Natural killer cell (primary cell): Measurements from ENCODE around the gene GBE1. TPM values are rescaled to one million over a fixed set of nuclear protein-coding genes. Genes with fewer than 3 reads are reported as not detected.

ENCODE experiments used
- ATAC-seq, 3 donors: fragments of 150-1000 bp in 2 of 3; fragments of 200-7000 bp in 1 of 3; cut with Tn5 transposase; 1 replicate in 1 of 3; 2 replicates in 2 of 3; pipeline ENCODE4 v1.10.0; 2021; ENCODE audit warnings: mild to moderate bottlenecking in 2 of 3, moderate library complexity in 2 of 3
- DNase-seq, 2 donors: peaks; one replicate each; pipeline versions ENCODE4 v3.0.0 to v3.0.0-alpha.2; 2013 to 2021; ENCODE audit warnings: mixed read lengths in 1 of 2
- H3K27ac ChIP-seq: one replicate; pipeline ENCODE4 v1.5.1; 2013; ENCODE audit warnings: mild to moderate bottlenecking, low read length
- H3K27me3 ChIP-seq: one replicate; pipeline ENCODE4 v1.6.1; 2013; ENCODE audit warnings: low read length; ENCODE audit not compliant: control insufficient read depth, insufficient read depth
- H3K36me3 ChIP-seq: one replicate; pipeline ENCODE4 v1.6.1; 2013; ENCODE audit warnings: low read length; ENCODE audit not compliant: control insufficient read depth, insufficient read depth
- H3K4me1 ChIP-seq: one replicate; pipeline ENCODE4 v1.6.1; 2013; ENCODE audit warnings: low read length; ENCODE audit not compliant: control insufficient read depth, insufficient read depth
- H3K4me3 ChIP-seq: one replicate; pipeline ENCODE4 v1.5.1; 2013; ENCODE audit warnings: low read length
- H3K9me3 ChIP-seq: one replicate; pipeline ENCODE4 v1.6.1; 2013; ENCODE audit warnings: low read length; ENCODE audit not compliant: control insufficient read depth, insufficient read depth
- H3K27ac Mint-ChIP-seq, 2 donors: one replicate each; pipeline ENCODE4 v1.8.0; 2022; ENCODE audit warnings: mild to moderate bottlenecking in 2 of 2, mixed read lengths in 2 of 2, moderate library complexity in 1 of 2
- H3K27me3 Mint-ChIP-seq, 2 donors: one replicate each; pipeline ENCODE4 v1.8.0; 2022; ENCODE audit warnings: low read depth in 2 of 2, mixed read lengths in 2 of 2
- H3K36me3 Mint-ChIP-seq: one replicate; pipeline ENCODE4 v1.8.0; 2022; ENCODE audit warnings: mixed read lengths
- H3K4me1 Mint-ChIP-seq, 2 donors: one replicate each; pipeline ENCODE4 v1.8.0; 2022; ENCODE audit warnings: mixed read lengths in 2 of 2
- H3K4me3 Mint-ChIP-seq: one replicate; pipeline ENCODE4 v1.8.0; 2022; ENCODE audit warnings: mild to moderate bottlenecking, moderate library complexity, mixed read lengths
- H3K9me3 Mint-ChIP-seq, 2 donors: one replicate each; pipeline ENCODE4 v1.8.0; 2022; ENCODE audit warnings: mixed read lengths in 2 of 2
- WGBS: methylation state at CpG from one replicate; pipeline ENCODE4 v1.1.7; 2013; ENCODE audit warnings: missing lambda C conversion rate; ENCODE audit not compliant: insufficient coverage; 5-methylcytosine and 5-hydroxymethylcytosine counted together
- intact Hi-C: fragments of 100-400 bp; cut with micrococcal nuclease; formaldehyde crosslinking; loops from one replicate; pipeline ENCODE4 v1.14.2; 2022
- total RNA-seq, 4 donors: library from RNA; stranded (reverse); fragments of 120-200 nt in 1 of 4; gene quantifications; one replicate each; pipeline versions ENCODE4 v1.2.3 to v1.2.4, GENCODE V29; 2013 to 2022
- TF ChIP-seq, protein P1 (sequence below): fragments of 200-600 bp; IDR thresholded peaks from one replicate; pipeline ENCODE4 v1.8.0; 2022; ENCODE audit warnings: antibody characterized with exemption

The GBE1 gene
- total RNA-seq, 3 donors from 2014 or later (not counting 1 experiment from before 2014, with no cell fraction given): 8.8 to 11.8 (median 9.7) TPM

DNA sequence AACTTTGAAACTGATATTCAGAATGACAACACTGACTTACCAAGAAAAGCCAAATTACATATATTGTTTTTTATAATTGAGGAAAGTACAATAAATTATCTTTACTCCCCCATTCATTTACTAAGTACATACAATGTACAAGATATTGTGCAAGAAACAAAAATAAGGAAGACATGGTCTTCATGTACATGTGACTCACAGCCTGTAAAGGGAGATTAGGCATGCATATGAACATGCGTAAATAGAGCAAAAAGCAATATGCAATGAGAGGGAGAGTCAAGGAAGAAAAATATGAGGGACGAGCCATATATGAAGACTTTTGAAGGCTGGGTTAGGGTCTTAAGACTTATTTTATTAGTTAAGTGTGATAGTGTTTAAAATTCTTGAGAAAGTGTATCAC lies 258.4 kb downstream of the GBE1 start:
- no peaks in the 10 kb centered on the region for H3K4me1 Mint-ChIP-seq
- ATAC-seq: no peak
- H3K4me1 ChIP-seq: no peaks in the 10 kb centered on the region
- peaks cover 0 to 2% of the 10 kb centered on the region in 2 donors for H3K9me3 Mint-ChIP-seq
- H3K9me3 ChIP-seq: no peaks in the 10 kb centered on the region
- H3K27me3 Mint-ChIP-seq: no peaks in the 10 kb centered on the region
- H3K27ac ChIP-seq: no peak overlapping the region
- no peaks in the 10 kb centered on the region for H3K27me3 ChIP-seq
- DNase-seq: no peak
- H3K4me3 Mint-ChIP-seq: no peak overlapping the region
- WGBS: 94% methylated on average over 2 of the region's 2 CpGs
- H3K36me3 Mint-ChIP-seq: no peaks in the 10 kb centered on the region
- TF ChIP-seq, protein P1, sequence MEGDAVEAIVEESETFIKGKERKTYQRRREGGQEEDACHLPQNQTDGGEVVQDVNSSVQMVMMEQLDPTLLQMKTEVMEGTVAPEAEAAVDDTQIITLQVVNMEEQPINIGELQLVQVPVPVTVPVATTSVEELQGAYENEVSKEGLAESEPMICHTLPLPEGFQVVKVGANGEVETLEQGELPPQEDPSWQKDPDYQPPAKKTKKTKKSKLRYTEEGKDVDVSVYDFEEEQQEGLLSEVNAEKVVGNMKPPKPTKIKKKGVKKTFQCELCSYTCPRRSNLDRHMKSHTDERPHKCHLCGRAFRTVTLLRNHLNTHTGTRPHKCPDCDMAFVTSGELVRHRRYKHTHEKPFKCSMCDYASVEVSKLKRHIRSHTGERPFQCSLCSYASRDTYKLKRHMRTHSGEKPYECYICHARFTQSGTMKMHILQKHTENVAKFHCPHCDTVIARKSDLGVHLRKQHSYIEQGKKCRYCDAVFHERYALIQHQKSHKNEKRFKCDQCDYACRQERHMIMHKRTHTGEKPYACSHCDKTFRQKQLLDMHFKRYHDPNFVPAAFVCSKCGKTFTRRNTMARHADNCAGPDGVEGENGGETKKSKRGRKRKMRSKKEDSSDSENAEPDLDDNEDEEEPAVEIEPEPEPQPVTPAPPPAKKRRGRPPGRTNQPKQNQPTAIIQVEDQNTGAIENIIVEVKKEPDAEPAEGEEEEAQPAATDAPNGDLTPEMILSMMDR: no peak
- H3K36me3 ChIP-seq: no peaks in the 10 kb centered on the region
- H3K27ac Mint-ChIP-seq: no peak overlapping the region
- intact Hi-C loops: no loop called here
- H3K4me3 ChIP-seq: no peak overlapping the region

DNA sequence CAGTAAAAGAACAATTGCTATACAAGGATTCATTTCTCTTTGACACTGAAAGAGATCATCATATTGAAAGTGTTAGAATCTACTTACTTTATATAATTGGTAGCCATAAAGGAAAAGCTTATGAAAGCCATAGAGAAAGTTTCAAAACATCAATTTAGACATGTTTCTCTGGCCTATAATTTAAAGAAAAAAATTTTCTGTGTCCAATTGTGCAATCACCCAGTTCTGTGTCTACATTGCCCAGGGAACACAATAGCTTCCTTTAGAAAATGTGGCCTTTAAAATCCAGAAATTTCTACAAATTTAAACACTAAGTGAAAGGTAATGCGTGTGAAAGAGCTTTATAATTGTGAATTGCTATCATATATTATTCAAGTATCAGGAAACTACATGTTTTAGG lies 259.2 kb downstream of the GBE1 start:
- DNase-seq: no peak
- no CpG with 5 or more reads among the region's 1 CpG for WGBS
- Histone ChIP-seq H3K4me1 (no peaks in the 10 kb centered on the region), H3K27me3 (no peaks in the 10 kb centered on the region), H3K36me3 (no peaks in the 10 kb centered on the region), H3K27ac (no peak overlapping the region), H3K4me3 (no peak overlapping the region), H3K9me3 (no peaks in the 10 kb centered on the region)
- no peak overlapping the region for H3K4me3 Mint-ChIP-seq
- ATAC-seq: no peak
- H3K27ac Mint-ChIP-seq: no peak overlapping the region
- intact Hi-C loops: no loop called here
- H3K27me3 Mint-ChIP-seq: no peaks in the 10 kb centered on the region
- H3K4me1 Mint-ChIP-seq: no peaks in the 10 kb centered on the region
- H3K9me3 Mint-ChIP-seq: peaks cover 0 to 2% of the 10 kb centered on the region in 2 donors
- no peaks in the 10 kb centered on the region for H3K36me3 Mint-ChIP-seq
- TF ChIP-seq, protein P1: no peak

DNA sequence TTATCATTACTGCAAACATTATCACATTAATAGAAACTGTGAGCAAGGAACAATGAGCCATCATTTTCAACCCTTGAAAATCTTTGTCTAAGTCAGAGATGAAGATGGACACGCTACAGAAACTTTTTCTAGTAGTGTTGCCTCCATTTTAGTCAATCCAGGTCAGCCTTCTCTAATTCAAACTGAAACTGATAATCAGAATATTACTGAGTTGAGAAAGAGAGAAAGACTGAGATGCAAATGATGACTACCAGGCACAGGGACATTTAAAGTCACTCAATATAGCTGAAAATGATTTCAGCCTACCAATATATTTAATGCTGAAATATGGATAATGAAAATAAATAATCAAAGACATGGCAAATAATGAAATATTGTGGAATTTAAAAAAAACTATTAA lies 261.4 kb downstream of the GBE1 start:
- Mint-ChIP-seq H3K4me3 (no peak overlapping the region), H3K9me3 (peaks cover 0 to 2% of the 10 kb centered on the region in 2 donors), H3K27ac (no peak overlapping the region), H3K36me3 (no peaks in the 10 kb centered on the region), H3K27me3 (no peaks in the 10 kb centered on the region), H3K4me1 (no peaks in the 10 kb centered on the region)
- intact Hi-C loops: no loop called here
- ATAC-seq (no peak), DNase-seq (no peak)
- Histone ChIP-seq H3K27ac (no peak overlapping the region), H3K27me3 (no peaks in the 10 kb centered on the region), H3K9me3 (no peaks in the 10 kb centered on the region), H3K4me1 (no peaks in the 10 kb centered on the region), H3K36me3 (no peaks in the 10 kb centered on the region), H3K4me3 (no peak overlapping the region)
- WGBS: 50% methylated on average over 1 of the region's 1 CpG
- TF ChIP-seq, protein P1: no peak

DNA sequence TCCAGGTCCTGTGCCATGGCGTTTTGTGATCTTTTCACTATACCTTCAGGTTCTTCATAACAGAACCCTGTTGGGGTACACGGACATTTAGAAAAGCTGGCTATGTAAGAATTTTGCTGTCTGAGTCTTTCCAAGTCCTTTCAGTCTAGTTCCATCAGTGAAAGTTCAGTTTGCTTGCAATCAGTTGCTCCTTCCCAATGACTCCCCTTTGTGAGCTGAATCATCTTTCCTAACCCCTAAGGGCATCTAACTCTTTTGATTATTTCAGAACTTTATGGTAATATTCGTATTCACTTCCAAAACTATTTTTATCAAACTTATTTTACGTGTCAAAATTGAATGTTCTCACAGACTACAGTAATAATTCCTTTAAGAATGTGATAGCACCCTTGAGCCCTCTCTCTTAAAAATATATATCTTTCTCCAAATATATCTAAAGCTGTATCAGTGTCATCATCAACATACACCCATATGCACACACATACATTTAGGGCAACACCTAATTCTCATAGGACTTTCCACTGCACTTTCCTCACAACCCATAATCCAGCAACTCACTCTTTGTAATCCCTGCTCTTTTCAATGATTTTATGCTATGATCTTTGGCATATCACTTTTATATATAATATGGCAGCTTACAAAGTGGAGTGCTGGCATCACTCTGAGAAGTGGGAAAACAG lies 263.7 kb downstream of the GBE1 start:
- TF ChIP-seq, protein P1: no peak
- Mint-ChIP-seq H3K27ac (no peak overlapping the region), H3K4me3 (no peak overlapping the region), H3K36me3 (no peaks in the 10 kb centered on the region), H3K4me1 (no peaks in the 10 kb centered on the region), H3K27me3 (no peaks in the 10 kb centered on the region), H3K9me3 (no peaks in the 10 kb centered on the region)
- Histone ChIP-seq H3K36me3 (no peaks in the 10 kb centered on the region), H3K9me3 (no peaks in the 10 kb centered on the region), H3K4me1 (no peaks in the 10 kb centered on the region), H3K27ac (no peak overlapping the region), H3K4me3 (no peak overlapping the region), H3K27me3 (no peaks in the 10 kb centered on the region)
- intact Hi-C loops: no loop called here
- ATAC-seq (no peak), DNase-seq (no peak)
- 89% methylated on average over 4 of the region's 4 CpGs for WGBS
